GM23338 (cell line): ENCODE data around the gene ACD. TPM values are rescaled to one million over a fixed set of nuclear protein-coding genes. Genes with fewer than 3 reads are reported as not detected.

Experiments used
- ATAC-seq: fragments of 200-7000 bp; cut with Tn5 transposase; 3 replicates; pipeline ENCODE4 v1.9.1; 2020
- DNase-seq: peaks from one replicate; pipeline ENCODE4 v3.0.0-alpha.2; 2015; ENCODE audit warnings: low spot score
- H2AFZ ChIP-seq: fragments of 200-600 bp; sonication (generic); 2 replicates; pipeline ENCODE4 v1.8.0; 2016; ENCODE audit warnings: antibody characterized with exemption, mild to moderate bottlenecking, moderate library complexity
- H3F3A ChIP-seq: fragments of 200-600 bp; sonication (generic); replicated peaks from 2 replicates; pipeline ENCODE4 v1.8.0; 2017; ENCODE audit warnings: antibody characterized with exemption, mixed run types, low read depth
- H3K27ac ChIP-seq: fragments of 200-600 bp; sonication (generic); 2 replicates; pipeline ENCODE4 v1.6.1; 2016; ENCODE audit warnings: low read depth
- H3K27me3 ChIP-seq: fragments of 200-600 bp; sonication (generic); 2 replicates; pipeline ENCODE4 v1.8.0; 2016; ENCODE audit warnings: mild to moderate bottlenecking, mixed run types, moderate library complexity; ENCODE audit not compliant: insufficient read depth
- H3K36me3 ChIP-seq: fragments of 200-600 bp; sonication (generic); 2 replicates; pipeline ENCODE4 v1.8.0; 2016; ENCODE audit warnings: mild to moderate bottlenecking; ENCODE audit not compliant: insufficient read depth
- H3K4me1 ChIP-seq: fragments of 200-600 bp; sonication (generic); 2 replicates; pipeline ENCODE4 v1.8.0; 2016; ENCODE audit warnings: mild to moderate bottlenecking, moderate library complexity; ENCODE audit not compliant: insufficient read depth
- H3K4me2 ChIP-seq: fragments of 200-600 bp; sonication (generic); 2 replicates; pipeline ENCODE4 v1.7.1; 2017; ENCODE audit warnings: mixed run types
- H3K4me3 ChIP-seq: fragments of 200-600 bp; sonication (generic); 2 replicates; pipeline ENCODE4 v1.6.1; 2016; ENCODE audit warnings: mixed run types
- H3K79me2 ChIP-seq: fragments of 200-600 bp; sonication (generic); replicated peaks from 2 replicates; pipeline ENCODE4 v1.8.0; 2017; ENCODE audit warnings: mild to moderate bottlenecking; ENCODE audit not compliant: insufficient read depth
- H3K9me2 ChIP-seq: fragments of 200-600 bp; sonication (generic); 2 replicates; pipeline ENCODE4 v1.8.0; 2017; ENCODE audit not compliant: insufficient read depth
- H4K20me1 ChIP-seq: fragments of 200-600 bp; sonication (generic); replicated peaks from 2 replicates; pipeline ENCODE4 v1.8.0; 2017; ENCODE audit warnings: mild to moderate bottlenecking; ENCODE audit not compliant: insufficient read depth
- H3K27ac Mint-ChIP-seq: 2 replicates; pipeline ENCODE4 v1.8.0; 2020; ENCODE audit warnings: inconsistent platforms, mild to moderate bottlenecking, moderate library complexity, mixed read lengths
- H3K27me3 Mint-ChIP-seq: 3 replicates; pipeline ENCODE4 v1.8.0; 2022; ENCODE audit warnings: low read depth, mild to moderate bottlenecking, moderate library complexity, mixed read lengths, inconsistent platforms; ENCODE audit not compliant: insufficient read depth, poor library complexity
- H3K36me3 Mint-ChIP-seq: 3 replicates; pipeline ENCODE4 v1.8.0; 2021; ENCODE audit warnings: low read depth, mild to moderate bottlenecking, inconsistent platforms, moderate library complexity, mixed read lengths
- H3K4me1 Mint-ChIP-seq: 3 replicates; pipeline ENCODE4 v1.8.0; 2020; ENCODE audit warnings: mild to moderate bottlenecking, inconsistent platforms, mixed read lengths
- H3K4me3 Mint-ChIP-seq: 3 replicates; pipeline ENCODE4 v1.8.0; 2021; ENCODE audit warnings: moderate library complexity, mild to moderate bottlenecking, inconsistent platforms, mixed read lengths
- H3K9me3 Mint-ChIP-seq: 3 replicates; pipeline ENCODE4 v1.8.0; 2020; ENCODE audit warnings: moderate library complexity, mild to moderate bottlenecking, inconsistent platforms, mixed read lengths
- CREB1 ChIP-seq: fragments of 250-450 bp; sonication (Bioruptor Pico); IDR thresholded peaks from 2 replicates; pipeline ENCODE4 v1.5.0; 2020; ENCODE audit warnings: low read depth, mild to moderate bottlenecking, moderate library complexity
- EZH2 ChIP-seq: fragments of 200-600 bp; sonication (generic); IDR thresholded peaks from one replicate; pipeline ENCODE4 v1.8.0; 2017; ENCODE audit warnings: antibody characterized with exemption, mild to moderate bottlenecking, low read depth; ENCODE audit not compliant: unreplicated experiment
- NANOG ChIP-seq: IDR thresholded peaks from 2 replicates; pipeline ENCODE4 v1.6.1; 2016; ENCODE audit warnings: antibody characterized with exemption, borderline replicate concordance
- ZNF114 ChIP-seq: fragments of 250-450 bp; sonication (Bioruptor Pico); IDR thresholded peaks from 2 replicates; pipeline ENCODE4 v1.5.0; 2020; ENCODE audit warnings: mild to moderate bottlenecking, moderate library complexity
- ZNF331 ChIP-seq: fragments of 250-450 bp; sonication (Bioruptor Pico); IDR thresholded peaks from 2 replicates; pipeline ENCODE4 v1.5.0; 2020; ENCODE audit warnings: low read depth, mild to moderate bottlenecking, moderate library complexity
- polyA plus RNA-seq: library from polyadenylated mRNA; unstranded; fragments of >200 nt; fragmentation: Nextera tagmentation; extraction: Ambion mirVana; gene quantifications from 2 replicates; pipeline ENCODE4 v1.2.1, GENCODE V29; 2016
- total RNA-seq: library from RNA; depleted of rRNA; stranded (reverse); fragments of >200 nt; shearing (Covaris generic); gene quantifications from 2 replicates; pipeline ENCODE4 v1.2.3, GENCODE V29; 2014
- TF ChIP-seq, protein P1 (sequence below), 2 experiments: fragments of 200-600 bp in 1 of 2; sonication (generic) in 1 of 2; conservative IDR thresholded peaks; 2 replicates each; pipeline versions ENCODE4 v1.5.1 to v1.6.1; 2016 to 2017; ENCODE audit warnings: antibody characterized with exemption in 2 of 2, low read depth in 2 of 2, mild to moderate bottlenecking in 2 of 2, moderate library complexity in 1 of 2
- TF ChIP-seq, protein P2 (sequence below): fragments of 250-450 bp; sonication (Bioruptor Pico); IDR thresholded peaks from 2 replicates; pipeline ENCODE4 v1.5.0; 2020; ENCODE audit warnings: mild to moderate bottlenecking, moderate library complexity

Gene ACD
- total and polyA plus RNA-seq, 2 experiments from 2014 or later: 38.7 to 51.7 TPM

DNA sequence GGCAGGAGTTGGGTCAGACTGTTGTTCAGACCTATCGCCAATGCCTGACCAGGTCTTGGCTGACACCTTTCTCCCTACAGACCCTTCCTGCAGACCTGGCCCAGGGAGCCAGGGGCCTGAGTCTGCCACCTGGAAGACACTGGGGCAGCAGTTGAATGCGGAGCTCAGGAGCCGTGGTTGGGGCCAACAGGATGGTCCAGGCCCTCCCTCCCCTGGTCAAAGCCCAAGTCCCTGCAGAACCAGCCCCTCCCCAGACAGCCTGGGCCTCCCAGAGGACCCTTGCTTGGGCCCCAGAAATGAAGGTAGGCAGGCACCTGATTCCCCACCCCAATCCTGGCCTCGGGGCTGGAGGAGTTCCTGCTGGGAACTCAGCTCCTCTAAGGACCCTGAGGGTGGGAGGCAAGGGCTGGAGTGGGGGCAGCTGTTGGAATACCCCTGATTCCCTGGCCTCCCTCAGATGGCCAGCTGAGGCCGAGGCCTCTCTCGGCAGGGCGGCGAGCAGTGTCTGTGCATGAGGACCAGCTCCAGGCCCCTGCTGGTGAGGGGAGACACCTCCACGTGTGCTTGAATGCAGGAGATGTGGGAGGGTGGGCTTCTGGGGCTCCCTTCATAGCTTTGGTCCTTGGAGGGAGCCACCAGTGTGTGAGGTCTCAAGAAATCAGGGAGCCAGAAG is 3.6 kb downstream of the ACD start:
- peaks cover 26% of the 10 kb centered on the region for H3K27me3 ChIP-seq
- no peak for DNase-seq
- TF ChIP-seq, protein P1, sequence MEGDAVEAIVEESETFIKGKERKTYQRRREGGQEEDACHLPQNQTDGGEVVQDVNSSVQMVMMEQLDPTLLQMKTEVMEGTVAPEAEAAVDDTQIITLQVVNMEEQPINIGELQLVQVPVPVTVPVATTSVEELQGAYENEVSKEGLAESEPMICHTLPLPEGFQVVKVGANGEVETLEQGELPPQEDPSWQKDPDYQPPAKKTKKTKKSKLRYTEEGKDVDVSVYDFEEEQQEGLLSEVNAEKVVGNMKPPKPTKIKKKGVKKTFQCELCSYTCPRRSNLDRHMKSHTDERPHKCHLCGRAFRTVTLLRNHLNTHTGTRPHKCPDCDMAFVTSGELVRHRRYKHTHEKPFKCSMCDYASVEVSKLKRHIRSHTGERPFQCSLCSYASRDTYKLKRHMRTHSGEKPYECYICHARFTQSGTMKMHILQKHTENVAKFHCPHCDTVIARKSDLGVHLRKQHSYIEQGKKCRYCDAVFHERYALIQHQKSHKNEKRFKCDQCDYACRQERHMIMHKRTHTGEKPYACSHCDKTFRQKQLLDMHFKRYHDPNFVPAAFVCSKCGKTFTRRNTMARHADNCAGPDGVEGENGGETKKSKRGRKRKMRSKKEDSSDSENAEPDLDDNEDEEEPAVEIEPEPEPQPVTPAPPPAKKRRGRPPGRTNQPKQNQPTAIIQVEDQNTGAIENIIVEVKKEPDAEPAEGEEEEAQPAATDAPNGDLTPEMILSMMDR (conservative IDR thresholded peaks at IDR 0.05; ENCODE audit: low read depth in 2 of 2): no peak
- TF ChIP-seq EZH2: no peak
- TF ChIP-seq CREB1: no peak
- no peak for TF ChIP-seq ZNF114 (CRISPR knock-in tag)
- no peak overlapping the region for H3K4me3 ChIP-seq
- H3K36me3 ChIP-seq: no peaks in the 10 kb centered on the region
- H3F3A ChIP-seq: peaks cover 10% of the 10 kb centered on the region
- H3K9me2 ChIP-seq: no peaks in the 10 kb centered on the region
- H3K79me2 ChIP-seq: no peaks in the 10 kb centered on the region
- peaks cover 3% of the 10 kb centered on the region; the same call in 1 of the 2 replicates for H3K4me1 ChIP-seq
- Mint-ChIP-seq H3K27ac (no peak overlapping the region), H3K4me1 (peaks cover 5% of the 10 kb centered on the region; the same call in 2 of the 3 replicates), H3K4me3 (no peak overlapping the region), H3K27me3 (peaks cover 46% of the 10 kb centered on the region), H3K36me3 (peaks cover 8% of the 10 kb centered on the region; the same call in 1 of the 3 replicates), H3K9me3 (no peaks in the 10 kb centered on the region; the same call in 2 of the 3 replicates)
- no peak for ATAC-seq
- H3K27ac ChIP-seq: no peak overlapping the region
- no peak overlapping the region for H2AFZ ChIP-seq
- H3K4me2 ChIP-seq: no peak overlapping the region
- H4K20me1 ChIP-seq: no peaks in the 10 kb centered on the region; the same call in 1 of the 2 replicates

DNA sequence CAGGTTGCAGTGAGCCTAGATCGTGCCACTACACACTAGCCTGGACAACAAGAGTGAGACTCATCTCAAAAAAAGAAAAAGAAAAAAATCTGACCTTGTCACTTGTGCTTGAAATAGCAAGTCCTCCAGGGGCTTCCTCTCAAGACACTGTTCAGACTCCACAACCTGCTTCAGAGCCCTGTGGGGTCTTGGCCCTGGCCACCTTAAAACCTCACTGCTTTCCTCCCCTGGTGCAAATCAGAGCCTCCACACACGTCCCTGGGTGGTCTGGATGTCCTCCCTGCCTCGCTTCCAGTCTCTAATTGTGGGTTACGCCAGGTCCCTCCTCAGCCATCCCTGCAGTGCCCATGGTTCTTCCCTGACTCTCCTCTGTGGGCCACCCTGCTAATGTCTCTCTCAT is 4.7 kb downstream of the ACD start:
- TF ChIP-seq ZNF331 (no peak), NANOG (no peak), EZH2 (no peak)
- TF ChIP-seq, protein P2, sequence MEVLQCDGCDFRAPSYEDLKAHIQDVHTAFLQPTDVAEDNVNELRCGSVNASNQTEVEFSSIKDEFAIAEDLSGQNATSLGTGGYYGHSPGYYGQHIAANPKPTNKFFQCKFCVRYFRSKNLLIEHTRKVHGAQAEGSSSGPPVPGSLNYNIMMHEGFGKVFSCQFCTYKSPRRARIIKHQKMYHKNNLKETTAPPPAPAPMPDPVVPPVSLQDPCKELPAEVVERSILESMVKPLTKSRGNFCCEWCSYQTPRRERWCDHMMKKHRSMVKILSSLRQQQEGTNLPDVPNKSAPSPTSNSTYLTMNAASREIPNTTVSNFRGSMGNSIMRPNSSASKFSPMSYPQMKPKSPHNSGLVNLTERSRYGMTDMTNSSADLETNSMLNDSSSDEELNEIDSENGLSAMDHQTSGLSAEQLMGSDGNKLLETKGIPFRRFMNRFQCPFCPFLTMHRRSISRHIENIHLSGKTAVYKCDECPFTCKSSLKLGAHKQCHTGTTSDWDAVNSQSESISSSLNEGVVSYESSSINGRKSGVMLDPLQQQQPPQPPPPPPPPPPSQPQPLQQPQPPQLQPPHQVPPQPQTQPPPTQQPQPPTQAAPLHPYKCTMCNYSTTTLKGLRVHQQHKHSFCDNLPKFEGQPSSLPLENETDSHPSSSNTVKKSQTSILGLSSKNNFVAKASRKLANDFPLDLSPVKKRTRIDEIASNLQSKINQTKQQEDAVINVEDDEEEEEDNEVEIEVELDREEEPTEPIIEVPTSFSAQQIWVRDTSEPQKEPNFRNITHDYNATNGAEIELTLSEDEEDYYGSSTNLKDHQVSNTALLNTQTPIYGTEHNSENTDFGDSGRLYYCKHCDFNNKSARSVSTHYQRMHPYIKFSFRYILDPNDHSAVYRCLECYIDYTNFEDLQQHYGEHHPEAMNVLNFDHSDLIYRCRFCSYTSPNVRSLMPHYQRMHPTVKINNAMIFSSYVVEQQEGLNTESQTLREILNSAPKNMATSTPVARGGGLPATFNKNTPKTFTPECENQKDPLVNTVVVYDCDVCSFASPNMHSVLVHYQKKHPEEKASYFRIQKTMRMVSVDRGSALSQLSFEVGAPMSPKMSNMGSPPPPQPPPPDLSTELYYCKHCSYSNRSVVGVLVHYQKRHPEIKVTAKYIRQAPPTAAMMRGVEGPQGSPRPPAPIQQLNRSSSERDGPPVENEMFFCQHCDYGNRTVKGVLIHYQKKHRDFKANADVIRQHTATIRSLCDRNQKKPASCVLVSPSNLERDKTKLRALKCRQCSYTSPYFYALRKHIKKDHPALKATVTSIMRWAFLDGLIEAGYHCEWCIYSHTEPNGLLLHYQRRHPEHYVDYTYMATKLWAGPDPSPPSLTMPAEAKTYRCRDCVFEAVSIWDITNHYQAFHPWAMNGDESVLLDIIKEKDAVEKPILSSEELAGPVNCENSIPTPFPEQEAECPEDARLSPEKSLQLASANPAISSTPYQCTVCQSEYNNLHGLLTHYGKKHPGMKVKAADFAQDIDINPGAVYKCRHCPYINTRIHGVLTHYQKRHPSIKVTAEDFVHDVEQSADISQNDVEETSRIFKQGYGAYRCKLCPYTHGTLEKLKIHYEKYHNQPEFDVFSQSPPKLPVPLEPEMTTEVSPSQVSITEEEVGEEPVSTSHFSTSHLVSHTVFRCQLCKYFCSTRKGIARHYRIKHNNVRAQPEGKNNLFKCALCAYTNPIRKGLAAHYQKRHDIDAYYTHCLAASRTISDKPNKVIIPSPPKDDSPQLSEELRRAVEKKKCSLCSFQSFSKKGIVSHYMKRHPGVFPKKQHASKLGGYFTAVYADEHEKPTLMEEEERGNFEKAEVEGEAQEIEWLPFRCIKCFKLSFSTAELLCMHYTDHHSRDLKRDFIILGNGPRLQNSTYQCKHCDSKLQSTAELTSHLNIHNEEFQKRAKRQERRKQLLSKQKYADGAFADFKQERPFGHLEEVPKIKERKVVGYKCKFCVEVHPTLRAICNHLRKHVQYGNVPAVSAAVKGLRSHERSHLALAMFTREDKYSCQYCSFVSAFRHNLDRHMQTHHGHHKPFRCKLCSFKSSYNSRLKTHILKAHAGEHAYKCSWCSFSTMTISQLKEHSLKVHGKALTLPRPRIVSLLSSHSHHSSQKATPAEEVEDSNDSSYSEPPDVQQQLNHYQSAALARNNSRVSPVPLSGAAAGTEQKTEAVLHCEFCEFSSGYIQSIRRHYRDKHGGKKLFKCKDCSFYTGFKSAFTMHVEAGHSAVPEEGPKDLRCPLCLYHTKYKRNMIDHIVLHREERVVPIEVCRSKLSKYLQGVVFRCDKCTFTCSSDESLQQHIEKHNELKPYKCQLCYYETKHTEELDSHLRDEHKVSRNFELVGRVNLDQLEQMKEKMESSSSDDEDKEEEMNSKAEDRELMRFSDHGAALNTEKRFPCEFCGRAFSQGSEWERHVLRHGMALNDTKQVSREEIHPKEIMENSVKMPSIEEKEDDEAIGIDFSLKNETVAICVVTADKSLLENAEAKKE (CRISPR knock-in tag): no peak
- no peak for DNase-seq
- peaks cover 37% of the 10 kb centered on the region for H3K27me3 ChIP-seq
- H3K36me3 Mint-ChIP-seq: peaks cover 9% of the 10 kb centered on the region; the same call in 1 of the 3 replicates
- no peaks in the 10 kb centered on the region for H3K36me3 ChIP-seq
- peaks cover 5% of the 10 kb centered on the region; the same call in 1 of the 2 replicates for H3F3A ChIP-seq
- H2AFZ ChIP-seq: no peak overlapping the region
- peaks cover 52% of the 10 kb centered on the region for H3K27me3 Mint-ChIP-seq
- peaks cover 8% of the 10 kb centered on the region for H3K4me1 Mint-ChIP-seq
- H3K27ac ChIP-seq: no peak overlapping the region
- no peak overlapping the region for H3K4me3 ChIP-seq
- H3K79me2 ChIP-seq: no peaks in the 10 kb centered on the region
- H4K20me1 ChIP-seq: no peaks in the 10 kb centered on the region; the same call in 1 of the 2 replicates
- no peak overlapping the region; the same call in 2 of the 3 replicates for H3K4me3 Mint-ChIP-seq
- no peaks in the 10 kb centered on the region for H3K9me3 Mint-ChIP-seq
- no peaks in the 10 kb centered on the region; the same call in 1 of the 2 replicates for H3K4me1 ChIP-seq
- no peak for ATAC-seq
- no peaks in the 10 kb centered on the region for H3K9me2 ChIP-seq
- no peak overlapping the region for H3K4me2 ChIP-seq
- H3K27ac Mint-ChIP-seq: no peak overlapping the region
